CD14-positive monocyte (primary cell): ENCODE measurements around the gene ZFP57. TPM values are rescaled to one million over a fixed set of nuclear protein-coding genes. Genes with fewer than 3 reads are reported as not detected.
"Not testable (repeated sequence)": the region's sequence is repeated elsewhere in the genome, so short reads cannot be mapped to it uniquely, and the experiment has no call there.

Experiments
- DNase-seq, 3 donors: peaks; one replicate each; pipeline ENCODE4 v3.0.0-alpha.2; 2011 to 2022
- H2AFZ ChIP-seq: 2 replicates; pipeline ENCODE4 v1.6.0; 2012; ENCODE audit warnings: mild to moderate bottlenecking, low read depth, low read length, inconsistent platforms; ENCODE audit not compliant: insufficient read depth, poor library complexity, severe bottlenecking
- H3K27ac ChIP-seq, 2 donors: 1 replicate in 1 of 2; 2 replicates in 1 of 2; pipeline ENCODE4 v1.5.1; 2012 to 2013; ENCODE audit warnings: low read length in 2 of 2, control low read depth in 1 of 2, inconsistent platforms in 1 of 2, low read depth in 1 of 2, mild to moderate bottlenecking in 1 of 2
- H3K27me3 ChIP-seq, 2 donors: one replicate each; pipeline versions ENCODE4 v1.6.0 to v1.6.1; 2011 to 2013; ENCODE audit warnings: low read length in 2 of 2; ENCODE audit not compliant: control insufficient read depth in 2 of 2, insufficient read depth in 2 of 2
- H3K36me3 ChIP-seq, 2 donors: replicated peaks in 1 of 2; 1 replicate in 1 of 2; 2 replicates in 1 of 2; pipeline versions ENCODE4 v1.5.1 to v1.6.1; 2012 to 2013; ENCODE audit warnings: low read length in 2 of 2, control low read depth in 1 of 2, inconsistent platforms in 1 of 2, mild to moderate bottlenecking in 1 of 2; ENCODE audit not compliant: insufficient read depth in 2 of 2, control insufficient read depth in 1 of 2
- H3K4me1 ChIP-seq, 2 donors: 1 replicate in 1 of 2; 2 replicates in 1 of 2; pipeline versions ENCODE4 v1.5.1 to v1.6.1; 2012 to 2013; ENCODE audit warnings: low read length in 2 of 2, control low read depth in 1 of 2, inconsistent platforms in 1 of 2, mild to moderate bottlenecking in 1 of 2, moderate library complexity in 1 of 2; ENCODE audit not compliant: insufficient read depth in 2 of 2, control insufficient read depth in 1 of 2
- H3K4me2 ChIP-seq: replicated peaks from 2 replicates; pipeline ENCODE3; 2012; ENCODE audit warnings: low read length, moderate library complexity, mild to moderate bottlenecking; ENCODE audit not compliant: poor library complexity, severe bottlenecking; ENCODE audit errors: extremely low read depth
- H3K4me3 ChIP-seq, 3 experiments: fragments of 200-600 bp in 1 of 3; sonication (generic) in 1 of 3; replicated peaks in 1 of 3; 1 replicate in 2 of 3; 2 replicates in 1 of 3; pipeline ENCODE4 v1.5.1; 2011 to 2013; ENCODE audit warnings: low read length in 3 of 3, mild to moderate bottlenecking in 3 of 3, control low read depth in 2 of 3, low read depth in 2 of 3, inconsistent platforms in 1 of 3, moderate library complexity in 1 of 3
- H3K79me2 ChIP-seq: 2 replicates; pipeline ENCODE4 v1.6.0; 2012; ENCODE audit warnings: mild to moderate bottlenecking, control low read depth, inconsistent platforms, low read length, moderate library complexity; ENCODE audit not compliant: insufficient read depth
- H3K9ac ChIP-seq: 2 replicates; pipeline ENCODE4 v1.6.0; 2017; ENCODE audit warnings: low read length, mild to moderate bottlenecking; ENCODE audit not compliant: insufficient read depth, poor library complexity, severe bottlenecking
- H3K9me3 ChIP-seq, 2 donors: replicated peaks in 1 of 2; 1 replicate in 1 of 2; 2 replicates in 1 of 2; pipeline versions ENCODE4 v1.5.1 to v1.6.1; 2012 to 2013; ENCODE audit warnings: low read length in 2 of 2, control low read depth in 1 of 2; ENCODE audit not compliant: control insufficient read depth in 1 of 2, insufficient read depth in 1 of 2
- H4K20me1 ChIP-seq: 2 replicates; pipeline ENCODE4 v1.6.0; 2012; ENCODE audit warnings: mild to moderate bottlenecking, low read length, control low read depth, moderate library complexity; ENCODE audit not compliant: insufficient read depth
- H3K27ac Mint-ChIP-seq, 7 donors: one replicate each; pipeline ENCODE4 v1.8.0; 2020; ENCODE audit warnings: mild to moderate bottlenecking in 7 of 7, mixed read lengths in 7 of 7, moderate library complexity in 6 of 7, inconsistent platforms in 2 of 7
- H3K27me3 Mint-ChIP-seq, 3 donors: one replicate each; pipeline ENCODE4 v1.8.0; 2021 to 2022; ENCODE audit warnings: low read depth in 3 of 3, mild to moderate bottlenecking in 3 of 3, mixed read lengths in 3 of 3, moderate library complexity in 3 of 3, inconsistent platforms in 1 of 3
- H3K36me3 Mint-ChIP-seq, 2 donors: one replicate each; pipeline ENCODE4 v1.8.0; 2020; ENCODE audit warnings: mixed read lengths in 2 of 2, inconsistent platforms in 1 of 2, mild to moderate bottlenecking in 1 of 2
- H3K4me1 Mint-ChIP-seq: one replicate; pipeline ENCODE4 v1.8.0; 2020; ENCODE audit warnings: mild to moderate bottlenecking, mixed read lengths
- H3K4me3 Mint-ChIP-seq, 2 donors: one replicate each; pipeline ENCODE4 v1.8.0; 2020; ENCODE audit warnings: mild to moderate bottlenecking in 2 of 2, mixed read lengths in 2 of 2, moderate library complexity in 1 of 2
- H3K9me3 Mint-ChIP-seq, 7 donors: one replicate each; pipeline ENCODE4 v1.8.0; 2020 to 2022; ENCODE audit warnings: mixed read lengths in 7 of 7, mild to moderate bottlenecking in 6 of 7, moderate library complexity in 6 of 7, inconsistent platforms in 2 of 7
- CTCF ChIP-seq: fragments of 200-600 bp; IDR thresholded peaks from one replicate; pipeline ENCODE4 v1.8.0; 2022; ENCODE audit warnings: antibody characterized with exemption, mild to moderate bottlenecking
- WGBS: methylation state at CpG from one replicate; pipeline ENCODE4 v1.1.5; 2013; ENCODE audit warnings: missing lambda C conversion rate; ENCODE audit not compliant: insufficient coverage; 5-methylcytosine and 5-hydroxymethylcytosine counted together
- intact Hi-C, 2 donors: fragments of 100-400 bp; cut with micrococcal nuclease; formaldehyde crosslinking; loops; one replicate each; pipeline versions ENCODE4 v1.15.0 to v1.15.1; 2023
- polyA plus RNA-seq, 3 donors: library from polyadenylated mRNA; depleted of rRNA in 1 of 3; unstranded in 2 of 3; stranded (reverse) in 1 of 3; fragments of 300-500 nt in 2 of 3; fragments of >200 nt in 1 of 3; fragmentation: Illumina TruSeq in 2 of 3; gene quantifications; 1 replicate in 2 of 3; 2 replicates in 1 of 3; pipeline ENCODE4 v1.2.3, GENCODE V29; 2012 to 2021

Gene ZFP57
- polyA plus RNA-seq, 3 donors, result 0.72 TPM; not detected in 2

- no peaks in the 10 kb centered on the region for H3K79me2 ChIP-seq
- Mint-ChIP-seq H3K36me3 (no peaks in the 10 kb centered on the region), H3K4me3 (no peak overlapping the region), H3K4me1 (peaks cover 5% of the 10 kb centered on the region), H3K27ac (no peak overlapping the region), H3K9me3 (peaks cover 0 to 3% (median 0%) of the 10 kb centered on the region in 7 donors), H3K27me3 (peaks cover 18 to 36% (median 23%) of the 10 kb centered on the region in 3 donors)
- H3K9ac ChIP-seq, result no peak overlapping the region
- H2AFZ ChIP-seq, result no peak overlapping the region
- H3K9me3 ChIP-seq, result no peaks in the 10 kb centered on the region
- peaks cover 0 to 18% of the 10 kb centered on the region in 2 donors for H3K27me3 ChIP-seq
- no peaks in the 10 kb centered on the region for H3K36me3 ChIP-seq
- TF ChIP-seq CTCF, result no peak
- no peak overlapping the region for H3K27ac ChIP-seq
- H3K4me2 ChIP-seq, result no peak overlapping the region
- DNase-seq, result no peak
- no peaks in the 10 kb centered on the region for H3K4me1 ChIP-seq
- WGBS, result 94% methylated on average over 3 of the region's 5 CpGs
- H4K20me1 ChIP-seq, result no peaks in the 10 kb centered on the region
- intact Hi-C loops, result no loop called here
- H3K4me3 ChIP-seq, result no peak overlapping the region
Observed at GRCh38 chr6:29663300-29664042, 17.5 kb downstream of the ZFP57 start.

- H3K27ac Mint-ChIP-seq, H3K4me2 ChIP-seq: not testable (repeated sequence)
Observed at GRCh38 chr6:29661502-29662141, 19.3 kb downstream of the ZFP57 start.

More at GRCh38 chr6:29661502-29662141, 19.3 kb downstream of the ZFP57 start:
- H3K4me3 ChIP-seq, DNase-seq, H3K36me3 ChIP-seq, H3K9me3 ChIP-seq, intact Hi-C loops, H3K4me1 Mint-ChIP-seq, H3K9ac ChIP-seq, H2AFZ ChIP-seq, H3K4me1 ChIP-seq, H3K36me3 Mint-ChIP-seq, H3K79me2 ChIP-seq, H3K27ac ChIP-seq, H3K9me3 Mint-ChIP-seq, H4K20me1 ChIP-seq: not testable (repeated sequence)
- Mint-ChIP-seq H3K4me3 (peak overlapping the region in 1 of 2 donors; percentile 55), H3K27me3 (peaks cover 23 to 36% (median 26%) of the 10 kb centered on the region in 3 donors)
- peaks cover 0 to 18% of the 10 kb centered on the region in 2 donors for H3K27me3 ChIP-seq
- WGBS, result 61% methylated on average over 8 of the region's 14 CpGs
